Testis (tissue), 2 donors: Measurements from ENCODE around the gene PLEKHA4.

Experiments
- POLR2A ChIP-seq: fragments of 450-650 bp; IDR thresholded peaks from one replicate; pipeline ENCODE4 v1.6.1; 2017; ENCODE audit warnings: antibody characterized with exemption, mild to moderate bottlenecking, moderate library complexity
- TF ChIP-seq, protein P1 (sequence below), 3 experiments: fragments of 450-650 bp in 2 of 3; fragments of 200-600 bp in 1 of 3; sonication (generic) in 1 of 3; IDR thresholded peaks; one replicate each; pipeline ENCODE4 v1.5.1; 2016 to 2019; ENCODE audit warnings: antibody characterized with exemption in 3 of 3, mild to moderate bottlenecking in 2 of 3, moderate library complexity in 1 of 3

- no peak for TF ChIP-seq POLR2A
- TF ChIP-seq, protein P1, sequence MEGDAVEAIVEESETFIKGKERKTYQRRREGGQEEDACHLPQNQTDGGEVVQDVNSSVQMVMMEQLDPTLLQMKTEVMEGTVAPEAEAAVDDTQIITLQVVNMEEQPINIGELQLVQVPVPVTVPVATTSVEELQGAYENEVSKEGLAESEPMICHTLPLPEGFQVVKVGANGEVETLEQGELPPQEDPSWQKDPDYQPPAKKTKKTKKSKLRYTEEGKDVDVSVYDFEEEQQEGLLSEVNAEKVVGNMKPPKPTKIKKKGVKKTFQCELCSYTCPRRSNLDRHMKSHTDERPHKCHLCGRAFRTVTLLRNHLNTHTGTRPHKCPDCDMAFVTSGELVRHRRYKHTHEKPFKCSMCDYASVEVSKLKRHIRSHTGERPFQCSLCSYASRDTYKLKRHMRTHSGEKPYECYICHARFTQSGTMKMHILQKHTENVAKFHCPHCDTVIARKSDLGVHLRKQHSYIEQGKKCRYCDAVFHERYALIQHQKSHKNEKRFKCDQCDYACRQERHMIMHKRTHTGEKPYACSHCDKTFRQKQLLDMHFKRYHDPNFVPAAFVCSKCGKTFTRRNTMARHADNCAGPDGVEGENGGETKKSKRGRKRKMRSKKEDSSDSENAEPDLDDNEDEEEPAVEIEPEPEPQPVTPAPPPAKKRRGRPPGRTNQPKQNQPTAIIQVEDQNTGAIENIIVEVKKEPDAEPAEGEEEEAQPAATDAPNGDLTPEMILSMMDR (IDR thresholded peaks at IDR 0.05) = no peak
These were observed 22.1 kb upstream of the PLEKHA4 start for GRCh38 chr19:48890551-48890950.
